ENCODE data around the gene CCDC187. TPM values are rescaled to one million over a fixed set of nuclear protein-coding genes. Genes with fewer than 3 reads are reported as not detected.

Gene CCDC187
- total and polyA plus RNA-seq, 4 donors, result 2.0 to 16.8 (median 6.8) TPM

DNA sequence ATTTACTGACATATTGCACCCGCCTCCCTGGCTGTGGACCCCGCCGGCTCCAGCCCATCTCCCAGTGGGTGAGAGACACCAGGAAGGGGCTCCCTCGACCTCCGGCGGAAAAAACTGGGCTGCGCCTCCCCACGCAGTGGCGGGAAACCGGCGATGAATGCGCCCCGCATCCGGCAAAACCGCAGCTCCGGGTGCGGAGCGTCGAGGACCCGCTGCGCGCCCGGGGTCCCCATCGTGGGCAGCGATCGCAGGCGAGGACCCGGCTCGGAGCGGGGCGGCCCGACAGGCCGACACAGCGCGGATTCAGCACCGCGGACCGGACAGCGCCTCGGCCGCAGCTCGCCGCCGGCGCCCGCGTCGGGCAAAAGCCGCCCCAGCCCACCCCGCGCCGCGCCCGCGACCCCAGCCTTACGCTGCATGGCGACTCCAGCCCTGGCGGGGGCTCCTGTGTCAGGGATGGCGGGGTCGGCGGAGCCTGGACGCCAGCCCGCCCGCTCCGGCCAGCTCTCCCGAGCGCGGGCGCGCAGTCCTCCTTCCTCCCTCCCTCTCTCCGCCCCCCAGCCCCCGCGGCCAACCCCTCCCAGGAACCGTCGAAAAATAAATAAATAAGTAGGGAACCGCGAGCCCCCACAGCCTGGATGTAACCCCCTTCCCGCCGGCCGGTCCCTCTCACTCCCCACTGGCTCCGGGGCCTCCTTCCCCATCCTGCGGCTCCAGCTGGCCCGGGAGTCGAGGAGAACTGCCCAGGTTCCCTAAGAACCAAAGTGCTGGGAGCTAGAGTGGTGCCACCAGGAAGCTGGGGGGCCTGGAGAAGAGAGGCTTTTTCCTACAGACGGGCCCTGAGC is 102.1 kb downstream of the CCDC187 start:
- H3K4me3 ChIP-seq, result no peak overlapping the region
- no peak overlapping the region for H3K27ac ChIP-seq (ENCODE audit: low read depth in 1 of 2, low read length in 1 of 2)
- ATAC-seq (ENCODE audit: insufficient read depth, low FRiP score), result no peak
- H3K9ac ChIP-seq (ENCODE audit: insufficient read depth in 1 of 2, low read length in 2 of 2), result no peak overlapping the region
- no peaks in the 10 kb centered on the region for H3K36me3 ChIP-seq (ENCODE audit: control insufficient read depth in 4 of 4, insufficient read depth in 4 of 4, low read length in 4 of 4)
- H3K4me1 ChIP-seq (ENCODE audit: control insufficient read depth in 5 of 5, insufficient read depth in 5 of 5, low read length in 5 of 5), result peaks cover 0 to 4% (median 0%) of the 10 kb centered on the region in 5 donors
- peaks cover 39 to 64% (median 54%) of the 10 kb centered on the region in 3 donors for H3K27me3 ChIP-seq (ENCODE audit: control insufficient read depth in 3 of 3, insufficient read depth in 3 of 3, low read length in 2 of 3)
- TF ChIP-seq, protein P1, sequence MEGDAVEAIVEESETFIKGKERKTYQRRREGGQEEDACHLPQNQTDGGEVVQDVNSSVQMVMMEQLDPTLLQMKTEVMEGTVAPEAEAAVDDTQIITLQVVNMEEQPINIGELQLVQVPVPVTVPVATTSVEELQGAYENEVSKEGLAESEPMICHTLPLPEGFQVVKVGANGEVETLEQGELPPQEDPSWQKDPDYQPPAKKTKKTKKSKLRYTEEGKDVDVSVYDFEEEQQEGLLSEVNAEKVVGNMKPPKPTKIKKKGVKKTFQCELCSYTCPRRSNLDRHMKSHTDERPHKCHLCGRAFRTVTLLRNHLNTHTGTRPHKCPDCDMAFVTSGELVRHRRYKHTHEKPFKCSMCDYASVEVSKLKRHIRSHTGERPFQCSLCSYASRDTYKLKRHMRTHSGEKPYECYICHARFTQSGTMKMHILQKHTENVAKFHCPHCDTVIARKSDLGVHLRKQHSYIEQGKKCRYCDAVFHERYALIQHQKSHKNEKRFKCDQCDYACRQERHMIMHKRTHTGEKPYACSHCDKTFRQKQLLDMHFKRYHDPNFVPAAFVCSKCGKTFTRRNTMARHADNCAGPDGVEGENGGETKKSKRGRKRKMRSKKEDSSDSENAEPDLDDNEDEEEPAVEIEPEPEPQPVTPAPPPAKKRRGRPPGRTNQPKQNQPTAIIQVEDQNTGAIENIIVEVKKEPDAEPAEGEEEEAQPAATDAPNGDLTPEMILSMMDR (IDR thresholded peaks at IDR 0.05; ENCODE audit: control extremely low read depth, extremely low read depth), result no peak
- peak; percentile 31 to 63 (median 40) for DNase-seq
- 7 to 8% methylated on average over 66 to 85 of the region's 85 CpGs for WGBS, 2 donors
- H3K9me3 ChIP-seq (ENCODE audit: control insufficient read depth in 4 of 4, insufficient read depth in 3 of 4, low read length in 3 of 4), result peaks cover 0 to 21% (median 0%) of the 10 kb centered on the region in 4 donors

DNA sequence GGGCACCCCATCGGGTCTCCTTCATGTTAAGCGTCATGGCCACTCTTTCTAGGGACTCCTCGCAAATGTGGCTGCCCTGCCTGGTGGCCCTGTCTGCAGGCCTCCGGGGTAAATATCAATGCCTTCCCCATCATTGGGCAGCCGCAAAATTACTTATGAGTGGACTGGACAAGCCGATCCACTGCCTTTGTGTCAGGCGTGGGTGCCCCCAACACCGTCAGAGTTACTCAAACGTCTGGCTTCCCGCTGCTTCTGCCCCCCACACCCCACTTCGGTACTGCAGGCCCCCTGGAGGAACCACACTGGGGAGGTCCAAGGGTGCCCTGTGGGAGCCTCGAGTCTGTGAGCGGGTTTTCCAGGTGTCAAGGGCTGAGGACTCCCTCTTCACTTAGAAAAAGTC is 102.7 kb downstream of the CCDC187 start:
- ATAC-seq (ENCODE audit: insufficient read depth, low FRiP score), result no peak
- WGBS, 2 donors, result 54 to 55% methylated on average over 13 of the region's 13 CpGs
- H3K27me3 ChIP-seq (ENCODE audit: control insufficient read depth in 3 of 3, insufficient read depth in 3 of 3, low read length in 2 of 3), result peaks cover 42 to 71% (median 54%) of the 10 kb centered on the region in 3 donors
- H3K4me3 ChIP-seq, result no peak overlapping the region
- H3K9ac ChIP-seq (ENCODE audit: insufficient read depth in 1 of 2, low read length in 2 of 2), result no peak overlapping the region
- no peaks in the 10 kb centered on the region for H3K36me3 ChIP-seq (ENCODE audit: control insufficient read depth in 4 of 4, insufficient read depth in 4 of 4, low read length in 4 of 4)
- peaks cover 0 to 4% (median 0%) of the 10 kb centered on the region in 5 donors for H3K4me1 ChIP-seq (ENCODE audit: control insufficient read depth in 5 of 5, insufficient read depth in 5 of 5, low read length in 5 of 5)
- H3K27ac ChIP-seq (ENCODE audit: low read depth in 1 of 2, low read length in 1 of 2), result no peak overlapping the region
- H3K9me3 ChIP-seq (ENCODE audit: control insufficient read depth in 4 of 4, insufficient read depth in 3 of 4, low read length in 3 of 4), result peaks cover 0 to 23% (median 0%) of the 10 kb centered on the region in 4 donors
- TF ChIP-seq, protein P1 (IDR thresholded peaks at IDR 0.05; ENCODE audit: control extremely low read depth, extremely low read depth), result no peak
- no peak for DNase-seq

DNA sequence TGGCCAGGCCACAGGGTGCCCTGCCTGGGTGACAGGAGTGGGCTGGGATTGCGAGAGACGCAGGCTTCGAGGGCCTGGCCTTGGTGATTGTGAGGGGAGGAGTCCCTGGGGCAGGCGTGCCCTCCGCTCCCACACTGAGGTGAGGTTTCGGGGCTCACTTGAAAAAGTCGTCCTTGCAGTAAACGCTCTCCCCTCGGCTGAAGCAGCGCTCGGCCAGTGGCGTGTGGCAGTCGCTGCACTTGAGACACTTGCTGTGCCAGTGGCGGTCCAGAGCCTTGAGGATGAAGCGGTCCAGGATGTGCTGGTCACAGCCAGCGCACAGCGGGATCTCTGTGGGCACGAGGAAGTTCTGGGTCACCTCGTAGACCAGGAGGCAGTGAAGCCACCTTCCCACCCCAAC is 103.5 kb downstream of the CCDC187 start:
- peaks cover 0 to 4% (median 0%) of the 10 kb centered on the region in 5 donors for H3K4me1 ChIP-seq (ENCODE audit: control insufficient read depth in 5 of 5, insufficient read depth in 5 of 5, low read length in 5 of 5)
- H3K27me3 ChIP-seq (ENCODE audit: control insufficient read depth in 3 of 3, insufficient read depth in 3 of 3, low read length in 2 of 3), result peaks cover 47 to 70% (median 54%) of the 10 kb centered on the region in 3 donors
- TF ChIP-seq, protein P1 (IDR thresholded peaks at IDR 0.05; ENCODE audit: control extremely low read depth, extremely low read depth), result no peak
- H3K4me3 ChIP-seq, result no peak overlapping the region
- H3K27ac ChIP-seq (ENCODE audit: low read depth in 1 of 2, low read length in 1 of 2), result no peak overlapping the region
- WGBS, 2 donors, result 54 to 56% methylated on average over 19 of the region's 19 CpGs
- peaks cover 0 to 21% (median 0%) of the 10 kb centered on the region in 4 donors for H3K9me3 ChIP-seq (ENCODE audit: control insufficient read depth in 4 of 4, insufficient read depth in 3 of 4, low read length in 3 of 4)
- ATAC-seq (ENCODE audit: insufficient read depth, low FRiP score) (no peak), DNase-seq (no peak)
- no peaks in the 10 kb centered on the region for H3K36me3 ChIP-seq (ENCODE audit: control insufficient read depth in 4 of 4, insufficient read depth in 4 of 4, low read length in 4 of 4)
- no peak overlapping the region for H3K9ac ChIP-seq (ENCODE audit: insufficient read depth in 1 of 2, low read length in 2 of 2)

Other genes with a start within 250 kb of the CCDC187 start
- 10 to 100 TPM in 1 of 2 donors, 1 to 10 TPM in 1; 5.9 to 32.7 TPM for gene NACC2, start 208.8 kb downstream of the CCDC187 start, total RNA-seq
- gene NACC2, start 208.8 kb downstream of the CCDC187 start, polyA plus RNA-seq, result 10 to 100 TPM in 1 of 2 donors, 1 to 10 TPM in 1; 9.1 to 12.0 TPM
- gene TMEM250, start 185.2 kb downstream of the CCDC187 start, total RNA-seq, result 10 to 100 TPM; 13.0 to 47.9 TPM
- 10 to 100 TPM; 18.6 to 35.8 TPM for gene TMEM250, start 185.2 kb downstream of the CCDC187 start, polyA plus RNA-seq
- not detected for gene LHX3, start 99.0 kb downstream of the CCDC187 start, total RNA-seq
- gene LHX3, start 99.0 kb downstream of the CCDC187 start, polyA plus RNA-seq, result not detected
- 10 to 100 TPM; 10.4 to 12.2 TPM for gene QSOX2, start 58.3 kb downstream of the CCDC187 start, total RNA-seq
- 10 to 100 TPM in 1 of 2 donors, 1 to 10 TPM in 1; 4.9 to 10.3 TPM for gene QSOX2, start 58.3 kb downstream of the CCDC187 start, polyA plus RNA-seq
- 10 to 100 TPM; 28.5 to 41.6 TPM for gene GPSM1, start 23.4 kb upstream of the CCDC187 start, total RNA-seq
- 10 to 100 TPM; 12.6 to 16.8 TPM for gene GPSM1, start 23.4 kb upstream of the CCDC187 start, polyA plus RNA-seq
- gene DNLZ, start 59.6 kb upstream of the CCDC187 start, total RNA-seq, result 10 to 100 TPM in 1 of 2 donors, 1 to 10 TPM in 1; 7.7 to 34.3 TPM
- gene DNLZ, start 59.6 kb upstream of the CCDC187 start, polyA plus RNA-seq, result 10 to 100 TPM; 13.1 to 20.6 TPM
- 10 to 100 TPM in 1 of 2 donors, 1 to 10 TPM in 1; 3.8 to 15.2 TPM for gene CARD9, start 69.6 kb upstream of the CCDC187 start, total RNA-seq
- gene CARD9, start 69.6 kb upstream of the CCDC187 start, polyA plus RNA-seq, result 10 to 100 TPM in 1 of 2 donors, 1 to 10 TPM in 1; 7.9 to 16.0 TPM
- 10 to 100 TPM; 12.3 to 12.4 TPM for gene SNAPC4, start 96.1 kb upstream of the CCDC187 start, total RNA-seq
- gene SNAPC4, start 96.1 kb upstream of the CCDC187 start, polyA plus RNA-seq, result 1 to 10 TPM; 6.8 to 7.3 TPM
- gene ENTR1, start 106.5 kb upstream of the CCDC187 start, total RNA-seq, result 10 to 100 TPM; 25.5 to 48.4 TPM
- 10 to 100 TPM; 30.8 to 44.6 TPM for gene ENTR1, start 106.5 kb upstream of the CCDC187 start, polyA plus RNA-seq
- gene PMPCA, start 106.6 kb upstream of the CCDC187 start, total RNA-seq, result 10 to 100 TPM; 26.5 to 44.0 TPM
- 10 to 100 TPM; 36.9 to 46.7 TPM for gene PMPCA, start 106.6 kb upstream of the CCDC187 start, polyA plus RNA-seq
- gene INPP5E, start 135.8 kb upstream of the CCDC187 start, total RNA-seq, result 10 to 100 TPM in 1 of 2 donors, 1 to 10 TPM in 1; 8.4 to 18.4 TPM
- 1 to 10 TPM; 7.2 to 8.7 TPM for gene INPP5E, start 135.8 kb upstream of the CCDC187 start, polyA plus RNA-seq
- gene SEC16A, start 178.9 kb upstream of the CCDC187 start, total RNA-seq, result 10 to 100 TPM; 44.3 to 78.8 TPM
- 10 to 100 TPM; 44.2 to 49.1 TPM for gene SEC16A, start 178.9 kb upstream of the CCDC187 start, polyA plus RNA-seq
- gene NOTCH1, start 242.0 kb upstream of the CCDC187 start, total RNA-seq, result 100 to 1,000 TPM in 1 of 2 donors, 10 to 100 TPM in 1; 64.3 to 101 TPM
- 10 to 100 TPM; 23.9 to 24.7 TPM for gene NOTCH1, start 242.0 kb upstream of the CCDC187 start, polyA plus RNA-seq